ENCODE data around the gene BTLA. TPM values are rescaled to one million over a fixed set of nuclear protein-coding genes. Genes with fewer than 3 reads are reported as not detected.
A peak's percentile ranks its signal among the peaks of the same experiment; 100 is the strongest.

The BTLA gene
- total and polyA plus RNA-seq, 8 donors, result 0.14 to 1.6 (median 0.43) TPM

- no peaks in the 10 kb centered on the region for H3K36me3 ChIP-seq
- DNase-seq (no peak), ATAC-seq (no peak)
- intact Hi-C loops (cut with DNase I), result no loop called here
- H3K27ac ChIP-seq, result no peak overlapping the region
- H3K4me3 ChIP-seq, result no peak overlapping the region
- TF ChIP-seq CTCF (IDR thresholded peaks at IDR 0.05), result no peak
- H3K4me1 ChIP-seq, result peaks cover 0 to 47% of the 10 kb centered on the region in 2 donors
- H3K27me3 ChIP-seq, result no peaks in the 10 kb centered on the region
- no peaks in the 10 kb centered on the region for H3K9me3 ChIP-seq
Observed at GRCh38 chr3:112470788-112471187, 28.5 kb downstream of the BTLA start.

GRCh38 chr3:112469671-112470070, 29.6 kb downstream of the BTLA start:
- H3K27ac ChIP-seq, result no peak overlapping the region
- intact Hi-C loops (cut with DNase I), result no loop called here
- no peaks in the 10 kb centered on the region for H3K27me3 ChIP-seq
- ATAC-seq, result no peak
- TF ChIP-seq CTCF (IDR thresholded peaks at IDR 0.05), result no peak
- no peak overlapping the region for H3K4me3 ChIP-seq
- H3K4me1 ChIP-seq, result peaks cover 0 to 54% of the 10 kb centered on the region in 2 donors
- DNase-seq, result no peak
- no peaks in the 10 kb centered on the region for H3K9me3 ChIP-seq
- no peaks in the 10 kb centered on the region for H3K36me3 ChIP-seq

GRCh38 chr3:112467539-112467938, 31.7 kb downstream of the BTLA start:
- peaks cover 0 to 45% of the 10 kb centered on the region in 2 donors for H3K4me1 ChIP-seq
- no peak for TF ChIP-seq CTCF (IDR thresholded peaks at IDR 0.05)
- no peaks in the 10 kb centered on the region for H3K36me3 ChIP-seq
- ATAC-seq (no peak), DNase-seq (no peak)
- no peaks in the 10 kb centered on the region for H3K9me3 ChIP-seq
- H3K27me3 ChIP-seq, result no peaks in the 10 kb centered on the region
- no peak overlapping the region for H3K4me3 ChIP-seq
- intact Hi-C loops (cut with DNase I), result no loop called here
- no peak overlapping the region for H3K27ac ChIP-seq

GRCh38 chr3:112466020-112466419, 33.3 kb downstream of the BTLA start:
- Histone ChIP-seq H3K36me3 (no peaks in the 10 kb centered on the region), H3K27ac (no peak overlapping the region), H3K4me1 (peaks cover 0 to 32% of the 10 kb centered on the region in 2 donors), H3K27me3 (no peaks in the 10 kb centered on the region), H3K9me3 (peaks cover 0 to 3% of the 10 kb centered on the region in 2 donors), H3K4me3 (no peak overlapping the region)
- intact Hi-C loops (cut with DNase I), result no loop called here
- TF ChIP-seq CTCF (IDR thresholded peaks at IDR 0.05), result no peak
- ATAC-seq (no peak), DNase-seq (no peak)

- TF ChIP-seq CTCF (IDR thresholded peaks at IDR 0.05), result no peak
- no peak for DNase-seq
- no peak for ATAC-seq
- Histone ChIP-seq H3K4me3 (no peak overlapping the region), H3K27me3 (no peaks in the 10 kb centered on the region), H3K9me3 (peaks cover 0 to 3% of the 10 kb centered on the region in 2 donors), H3K4me1 (peaks cover 0 to 32% of the 10 kb centered on the region in 2 donors), H3K36me3 (no peaks in the 10 kb centered on the region), H3K27ac (peak overlapping the region in 1 of 2 donors; percentile 18)
- intact Hi-C loops (cut with DNase I), result no loop called here
Observed at GRCh38 chr3:112464264-112464663, 35.0 kb downstream of the BTLA start.
